Uterus (tissue), 2 donors: Measurements from ENCODE around the gene LCE7A.

Source experiments
- POLR2A ChIP-seq, 2 donors: fragments of 450-650 bp; IDR thresholded peaks; one replicate each; pipeline ENCODE4 v1.6.1; 2016; ENCODE audit warnings: antibody characterized with exemption in 2 of 2, mild to moderate bottlenecking in 1 of 2, moderate library complexity in 1 of 2
- TF ChIP-seq, protein P1 (sequence below), 4 experiments: fragments of 200-600 bp in 2 of 4; fragments of 450-650 bp in 2 of 4; sonication (generic) in 2 of 4; IDR thresholded peaks; one replicate each; pipeline ENCODE4 v1.5.1; 2016 to 2019; ENCODE audit warnings: antibody characterized with exemption in 4 of 4, mild to moderate bottlenecking in 2 of 4, moderate library complexity in 1 of 4

DNA sequence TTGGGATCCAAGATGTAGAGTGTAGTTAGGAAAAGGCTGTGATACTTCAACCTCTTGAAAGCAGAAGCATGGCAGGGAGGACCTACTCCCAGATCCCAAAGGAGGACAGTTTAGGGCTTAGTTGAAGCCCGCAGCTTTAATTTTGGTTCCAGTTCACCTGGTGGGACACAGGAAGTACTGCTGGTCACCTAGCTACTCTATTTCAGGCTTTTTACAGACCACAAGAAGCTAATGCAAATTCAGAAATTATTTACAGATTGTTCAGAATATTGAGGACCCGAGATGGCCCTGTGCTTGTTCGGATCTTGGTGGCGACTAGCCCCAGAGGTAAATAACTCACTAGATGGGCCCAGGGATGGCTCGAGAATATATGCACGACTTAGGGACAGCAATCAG, 11.9 kb downstream of the LCE7A start:
- TF ChIP-seq, protein P1, sequence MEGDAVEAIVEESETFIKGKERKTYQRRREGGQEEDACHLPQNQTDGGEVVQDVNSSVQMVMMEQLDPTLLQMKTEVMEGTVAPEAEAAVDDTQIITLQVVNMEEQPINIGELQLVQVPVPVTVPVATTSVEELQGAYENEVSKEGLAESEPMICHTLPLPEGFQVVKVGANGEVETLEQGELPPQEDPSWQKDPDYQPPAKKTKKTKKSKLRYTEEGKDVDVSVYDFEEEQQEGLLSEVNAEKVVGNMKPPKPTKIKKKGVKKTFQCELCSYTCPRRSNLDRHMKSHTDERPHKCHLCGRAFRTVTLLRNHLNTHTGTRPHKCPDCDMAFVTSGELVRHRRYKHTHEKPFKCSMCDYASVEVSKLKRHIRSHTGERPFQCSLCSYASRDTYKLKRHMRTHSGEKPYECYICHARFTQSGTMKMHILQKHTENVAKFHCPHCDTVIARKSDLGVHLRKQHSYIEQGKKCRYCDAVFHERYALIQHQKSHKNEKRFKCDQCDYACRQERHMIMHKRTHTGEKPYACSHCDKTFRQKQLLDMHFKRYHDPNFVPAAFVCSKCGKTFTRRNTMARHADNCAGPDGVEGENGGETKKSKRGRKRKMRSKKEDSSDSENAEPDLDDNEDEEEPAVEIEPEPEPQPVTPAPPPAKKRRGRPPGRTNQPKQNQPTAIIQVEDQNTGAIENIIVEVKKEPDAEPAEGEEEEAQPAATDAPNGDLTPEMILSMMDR (IDR thresholded peaks at IDR 0.05), result no peak
- TF ChIP-seq POLR2A (IDR thresholded peaks at IDR 0.05), result no peak
